PFSK-1 (cell line): ENCODE results near the gene EP300. TPM values are rescaled to one million over a fixed set of nuclear protein-coding genes. Genes with fewer than 3 reads are reported as not detected.
A peak's percentile ranks its signal among the peaks of the same experiment; 100 is the strongest.

Experiments used
- FOXP2 ChIP-seq: optimal IDR thresholded peaks from 2 replicates; pipeline ENCODE3; 2011; ENCODE audit warnings: borderline replicate concordance, control low read depth, inconsistent platforms; ENCODE audit not compliant: insufficient read depth; ENCODE audit errors: extremely low read length, extremely low read depth
- POLR2AphosphoS5 ChIP-seq: IDR thresholded peaks from 2 replicates; pipeline ENCODE4 v1.6.1; 2012; ENCODE audit warnings: low read depth, mild to moderate bottlenecking, control low read depth, low read length, moderate library complexity
- SIN3A ChIP-seq: IDR thresholded peaks from 2 replicates; pipeline ENCODE4 v1.6.1; 2012; ENCODE audit warnings: mild to moderate bottlenecking, low read length, moderate library complexity, borderline replicate concordance; ENCODE audit not compliant: insufficient read depth
- TAF1 ChIP-seq: IDR thresholded peaks from 2 replicates; pipeline ENCODE4 v1.6.1; 2012; ENCODE audit warnings: low read length, control low read depth, borderline replicate concordance; ENCODE audit not compliant: insufficient read depth
- polyA plus RNA-seq: library from polyadenylated mRNA; unstranded; fragments of >200 nt; gene quantifications from one replicate; pipeline ENCODE4 v1.2.1, GENCODE V29; 2012; ENCODE audit warnings: low read depth, missing spikeins; ENCODE audit not compliant: insufficient read length
- TF ChIP-seq, protein P1 (sequence below), 2 experiments: IDR thresholded peaks; 2 replicates each; pipeline versions ENCODE4 v1.6.1 to v1.8.0; 2011 to 2012; ENCODE audit warnings: low read depth in 2 of 2, low read length in 2 of 2, control low read depth in 1 of 2, inconsistent platforms in 1 of 2, mild to moderate bottlenecking in 1 of 2, moderate library complexity in 1 of 2; ENCODE audit not compliant: insufficient read depth in 1 of 2

EP300 gene
- 35.6 TPM for polyA plus RNA-seq

DNA sequence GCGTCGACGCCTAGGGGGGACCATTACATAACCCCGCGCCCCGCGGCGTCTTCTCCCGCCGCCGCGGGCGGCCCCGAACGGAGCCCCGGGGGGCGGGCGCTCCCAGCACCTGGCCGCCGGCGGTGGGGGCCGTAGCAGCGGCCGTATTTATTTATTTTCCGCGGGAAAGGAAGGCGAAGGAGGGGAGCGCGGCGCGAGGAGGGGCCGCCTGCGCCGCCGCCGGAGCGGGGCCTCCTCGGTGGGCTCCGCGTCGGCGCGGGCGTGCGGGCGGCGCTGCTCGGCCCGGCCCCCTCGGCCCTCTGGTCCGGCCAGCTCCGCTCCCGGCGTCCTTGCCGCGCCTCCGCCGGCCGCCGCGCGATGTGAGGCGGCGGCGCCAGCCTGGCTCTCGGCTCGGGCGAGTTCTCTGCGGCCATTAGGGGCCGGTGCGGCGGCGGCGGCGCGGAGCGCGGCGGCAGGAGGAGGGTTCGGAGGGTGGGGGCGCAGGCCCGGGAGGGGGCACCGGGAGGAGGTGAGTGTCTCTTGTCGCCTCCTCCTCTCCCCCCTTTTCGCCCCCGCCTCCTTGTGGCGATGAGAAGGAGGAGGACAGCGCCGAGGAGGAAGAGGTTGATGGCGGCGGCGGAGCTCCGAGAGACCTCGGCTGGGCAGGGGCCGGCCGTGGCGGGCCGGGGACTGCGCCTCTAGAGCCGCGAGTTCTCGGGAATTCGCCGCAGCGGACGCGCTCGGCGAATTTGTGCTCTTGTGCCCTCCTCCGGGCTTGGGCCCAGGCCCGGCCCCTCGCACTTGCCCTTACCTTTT lies at the start of gene EP300:
Gene EP300 (plus strand): TSS at position 570 of the 795 bp plus-strand sequence. CDS start 413 bp downstream, outside the sequence.
- peak; percentile 53; the same call in 1 of the 2 replicates for TF ChIP-seq POLR2AphosphoS5
- no peak for TF ChIP-seq TAF1
- TF ChIP-seq, protein P1, sequence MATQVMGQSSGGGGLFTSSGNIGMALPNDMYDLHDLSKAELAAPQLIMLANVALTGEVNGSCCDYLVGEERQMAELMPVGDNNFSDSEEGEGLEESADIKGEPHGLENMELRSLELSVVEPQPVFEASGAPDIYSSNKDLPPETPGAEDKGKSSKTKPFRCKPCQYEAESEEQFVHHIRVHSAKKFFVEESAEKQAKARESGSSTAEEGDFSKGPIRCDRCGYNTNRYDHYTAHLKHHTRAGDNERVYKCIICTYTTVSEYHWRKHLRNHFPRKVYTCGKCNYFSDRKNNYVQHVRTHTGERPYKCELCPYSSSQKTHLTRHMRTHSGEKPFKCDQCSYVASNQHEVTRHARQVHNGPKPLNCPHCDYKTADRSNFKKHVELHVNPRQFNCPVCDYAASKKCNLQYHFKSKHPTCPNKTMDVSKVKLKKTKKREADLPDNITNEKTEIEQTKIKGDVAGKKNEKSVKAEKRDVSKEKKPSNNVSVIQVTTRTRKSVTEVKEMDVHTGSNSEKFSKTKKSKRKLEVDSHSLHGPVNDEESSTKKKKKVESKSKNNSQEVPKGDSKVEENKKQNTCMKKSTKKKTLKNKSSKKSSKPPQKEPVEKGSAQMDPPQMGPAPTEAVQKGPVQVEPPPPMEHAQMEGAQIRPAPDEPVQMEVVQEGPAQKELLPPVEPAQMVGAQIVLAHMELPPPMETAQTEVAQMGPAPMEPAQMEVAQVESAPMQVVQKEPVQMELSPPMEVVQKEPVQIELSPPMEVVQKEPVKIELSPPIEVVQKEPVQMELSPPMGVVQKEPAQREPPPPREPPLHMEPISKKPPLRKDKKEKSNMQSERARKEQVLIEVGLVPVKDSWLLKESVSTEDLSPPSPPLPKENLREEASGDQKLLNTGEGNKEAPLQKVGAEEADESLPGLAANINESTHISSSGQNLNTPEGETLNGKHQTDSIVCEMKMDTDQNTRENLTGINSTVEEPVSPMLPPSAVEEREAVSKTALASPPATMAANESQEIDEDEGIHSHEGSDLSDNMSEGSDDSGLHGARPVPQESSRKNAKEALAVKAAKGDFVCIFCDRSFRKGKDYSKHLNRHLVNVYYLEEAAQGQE (IDR thresholded peaks at IDR 0.05; ENCODE audit: insufficient read depth in 1 of 2, low read depth in 2 of 2, low read length in 2 of 2) = 0 out of 4 replicates have a peak, but pooled peaks of 1 of the 2 experiments have one; percentile 19

DNA sequence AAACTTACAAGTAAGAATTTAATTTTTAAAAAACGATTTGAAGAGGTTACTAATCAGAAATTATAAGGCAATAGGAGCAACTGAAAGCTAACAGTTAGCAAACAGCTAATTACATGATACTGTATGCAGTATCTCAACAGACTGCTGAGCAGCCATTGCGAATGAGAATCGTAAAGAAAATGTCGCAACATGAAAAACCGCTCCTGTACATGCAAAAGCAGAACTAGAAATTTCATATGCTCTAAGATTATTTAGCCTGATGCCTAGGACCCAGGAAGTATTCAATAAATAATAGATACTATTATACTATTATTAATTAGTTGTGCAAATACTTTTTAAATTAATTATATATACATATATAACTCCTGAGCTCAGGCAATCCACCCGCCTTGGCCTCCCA lies 48.7 kb upstream of the EP300 start:
- no peak for TF ChIP-seq POLR2AphosphoS5
- no peak for TF ChIP-seq SIN3A
- no peak for TF ChIP-seq TAF1
- no peak for TF ChIP-seq FOXP2
- TF ChIP-seq, protein P1 (IDR thresholded peaks at IDR 0.05; ENCODE audit: insufficient read depth in 1 of 2, low read depth in 2 of 2, low read length in 2 of 2) = no peak

DNA sequence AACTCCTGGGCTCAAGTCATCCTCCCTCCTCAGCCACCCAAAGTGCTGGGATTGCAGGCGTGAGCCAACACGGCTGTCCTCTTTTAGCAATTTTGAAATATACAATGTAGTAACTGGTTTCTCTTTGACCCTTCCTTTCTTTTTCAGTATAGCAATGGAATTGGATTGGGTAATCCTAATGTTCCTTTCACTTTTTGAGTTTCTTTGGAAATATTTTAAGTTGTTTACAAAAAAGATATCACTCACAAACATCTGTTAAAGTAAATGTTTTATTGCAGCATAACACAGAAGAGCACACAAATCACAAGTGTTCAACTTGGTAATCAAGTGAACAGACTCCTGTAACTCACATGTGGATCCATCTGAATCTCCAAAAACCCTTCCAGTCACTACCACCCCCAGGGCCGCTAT lies 44.6 kb upstream of the EP300 start:
- no peak for TF ChIP-seq FOXP2
- TF ChIP-seq TAF1 = no peak
- no peak for TF ChIP-seq SIN3A
- TF ChIP-seq, protein P1 (IDR thresholded peaks at IDR 0.05; ENCODE audit: insufficient read depth in 1 of 2, low read depth in 2 of 2, low read length in 2 of 2) = no peak
- no peak for TF ChIP-seq POLR2AphosphoS5

DNA sequence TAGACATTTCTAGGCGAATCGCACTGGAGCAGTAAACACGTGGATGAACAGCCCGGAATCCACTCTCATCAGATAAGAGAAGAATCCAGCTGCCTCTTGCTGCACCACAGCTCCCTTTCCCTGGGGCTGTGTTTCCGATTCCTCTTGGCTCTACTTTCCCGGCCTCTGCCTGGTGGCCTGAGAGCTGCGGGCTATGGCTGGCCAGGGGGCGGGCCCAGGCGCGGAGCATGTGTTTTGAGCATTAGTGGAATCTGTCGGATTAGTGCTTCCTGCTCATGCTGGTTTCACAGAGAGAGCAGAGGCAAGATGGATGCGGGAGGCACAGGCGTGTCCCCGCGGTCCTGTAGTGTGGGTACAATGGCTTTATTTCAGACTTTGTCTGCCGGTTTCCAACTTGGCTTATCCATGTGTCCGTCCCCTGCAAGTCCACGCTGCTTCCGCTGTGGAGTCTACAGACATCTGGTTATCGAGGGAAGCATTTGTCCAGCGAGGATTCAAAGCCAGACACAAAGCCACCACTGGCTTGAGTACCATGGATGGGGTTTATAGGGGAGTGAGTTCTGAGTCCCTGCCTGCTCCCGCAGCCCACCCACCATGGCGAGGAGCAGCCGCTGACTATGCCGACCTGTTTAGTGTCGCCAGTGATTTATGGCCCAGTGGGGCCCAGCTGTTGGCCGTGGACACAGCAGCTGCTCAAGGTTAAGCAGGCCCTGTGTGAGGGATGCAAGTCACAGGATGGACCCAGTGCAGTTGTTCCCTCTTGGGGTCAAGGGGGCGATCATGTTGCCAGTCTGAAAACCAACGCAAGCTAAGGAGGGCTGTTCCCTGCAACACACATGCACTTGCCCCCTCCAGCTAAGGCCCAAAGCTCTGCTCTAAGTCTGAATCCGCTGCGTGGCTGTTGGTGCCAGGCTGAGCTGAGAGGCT lies 43.3 kb upstream of the EP300 start:
- TF ChIP-seq POLR2AphosphoS5 (peak; percentile 28; the same call in 1 of the 2 replicates), FOXP2 (peak; percentile 66), SIN3A (peak; percentile 63; the same call in 1 of the 2 replicates), TAF1 (peak; percentile 58; the same call in 1 of the 2 replicates)
- TF ChIP-seq, protein P1 (IDR thresholded peaks at IDR 0.05; ENCODE audit: insufficient read depth in 1 of 2, low read depth in 2 of 2, low read length in 2 of 2) = peak; percentile 21 to 28; a peak in 1 of 4 replicates
